ENCODE data around the gene ZNF682.
"Not testable (repeated sequence)": the region's sequence is repeated elsewhere in the genome, so short reads cannot be mapped to it uniquely, and the experiment has no call there.

The ZNF682 gene

GRCh38 chr19:20039203-20039723 lies at the start of gene ZNF682:
TSS of gene ZNF682 (minus strand) at chr19:20039505. CDS start at chr19:20039345, 160 bp downstream.
- DNase-seq, result peak; percentile 94

GRCh38 chr19:20082876-20083275 lies 43.6 kb upstream of the ZNF682 start:
- DNase-seq, result not testable (repeated sequence)

GRCh38 chr19:20082232-20082833 lies 43.0 kb upstream of the ZNF682 start:
- DNase-seq, result not testable (repeated sequence)

DNA sequence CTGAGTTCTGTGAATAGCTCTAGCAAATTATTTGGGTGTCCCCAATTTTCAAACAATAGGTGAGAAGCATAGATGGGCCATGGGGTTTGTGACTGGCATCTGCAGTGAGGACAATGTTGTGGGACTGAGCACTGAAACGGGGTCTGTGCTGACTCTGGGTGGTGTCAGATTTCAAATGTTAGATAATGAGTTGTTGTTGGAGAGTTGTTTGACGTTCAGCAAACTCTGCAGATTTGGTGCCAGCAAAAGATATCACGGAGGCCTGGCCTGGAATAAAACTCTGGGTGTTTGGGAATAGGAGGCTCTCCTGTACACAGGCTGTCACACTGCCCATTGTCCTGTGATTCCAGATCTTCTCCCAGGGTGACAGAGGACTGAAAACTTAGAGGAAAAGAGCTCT lies 41.4 kb upstream of the ZNF682 start:
- DNase-seq, result no peak

GRCh38 chr19:20079476-20079875 lies 40.2 kb upstream of the ZNF682 start:
- no peak for DNase-seq

DNA sequence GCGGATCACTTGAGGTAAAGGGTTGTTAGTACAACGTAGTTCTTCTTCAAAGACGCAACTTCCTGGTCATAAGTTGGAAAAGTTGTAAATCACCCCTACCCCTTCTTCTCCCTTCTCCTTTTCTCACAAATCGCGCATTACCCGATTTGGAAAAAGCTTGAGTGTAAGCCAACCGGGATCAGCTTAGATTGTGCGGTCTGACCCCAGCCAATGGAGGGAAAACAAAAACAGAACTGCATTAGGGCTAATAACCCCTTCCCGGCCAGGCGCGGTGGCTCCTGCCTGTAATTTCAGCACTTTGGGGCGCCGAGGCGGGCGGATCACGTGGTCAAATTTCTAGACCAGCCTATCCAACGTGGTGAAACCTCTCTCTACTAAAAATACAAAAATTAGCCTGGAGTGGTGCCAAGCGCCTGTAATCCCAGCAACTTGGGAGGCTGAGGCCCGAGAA lies 39.3 kb upstream of the ZNF682 start:
- no peak for DNase-seq

DNA sequence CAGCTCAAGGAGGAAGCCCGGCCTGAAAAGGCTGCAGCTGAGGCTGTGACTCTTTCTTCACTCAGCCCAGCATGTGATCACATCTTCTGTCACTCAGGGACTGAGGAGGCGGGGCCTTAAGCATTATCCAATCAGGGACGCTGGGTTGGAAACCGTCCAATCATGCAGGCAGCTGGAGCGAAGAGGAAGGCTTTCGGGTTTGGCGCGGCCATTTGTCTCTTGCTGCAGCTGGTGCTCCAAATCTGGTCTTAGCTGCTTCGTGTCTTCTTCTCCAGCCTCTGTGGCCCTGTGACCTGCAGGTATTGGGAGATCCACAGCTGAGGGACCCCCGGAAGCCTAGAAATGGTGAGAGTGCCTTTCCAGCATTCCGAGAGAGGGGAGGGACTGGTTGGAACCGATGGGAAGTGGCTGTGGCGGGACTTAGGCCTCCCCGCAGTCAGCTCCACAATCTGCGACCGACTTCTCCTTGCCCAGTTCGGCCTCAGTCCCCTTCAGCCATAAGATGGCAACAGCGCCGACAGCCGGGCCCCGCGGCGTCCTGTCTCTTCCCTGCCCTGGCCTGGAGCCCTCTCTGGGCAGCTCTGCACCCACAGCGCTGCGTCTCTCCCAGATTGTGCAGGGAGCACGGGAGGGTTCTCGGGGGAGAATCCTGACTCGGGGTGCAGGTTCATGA lies 38.6 kb upstream of the ZNF682 start, which contains the start of gene ZNF90:
TSS of gene ZNF90 (plus strand) at position 210 of the 673 bp plus-strand sequence. CDS start at position 343, 133 bp downstream.
- peak; percentile 77 for DNase-seq

DNA sequence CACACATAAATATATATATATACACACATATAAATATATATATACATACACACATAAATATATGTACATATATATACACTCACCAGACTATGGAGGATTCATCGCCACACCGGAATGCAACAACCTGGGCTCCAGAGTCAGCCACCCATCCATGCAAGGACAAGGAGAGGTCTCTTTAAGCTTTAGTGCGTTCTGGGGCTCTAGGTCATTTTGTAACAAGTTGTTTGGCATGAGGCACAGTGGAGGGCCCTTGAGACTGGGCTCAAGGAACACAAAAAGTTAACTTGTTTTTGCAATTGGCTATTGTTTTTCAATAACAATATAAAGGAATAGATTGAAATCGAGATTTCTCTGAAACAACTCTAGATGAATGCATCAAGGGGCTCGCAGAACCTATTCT lies 33.6 kb upstream of the ZNF682 start:
- no peak for DNase-seq

- DNase-seq, result no peak
Observed at GRCh38 chr19:20070691-20071090, 31.4 kb upstream of the ZNF682 start.

- DNase-seq, result not testable (repeated sequence)
Observed at GRCh38 chr19:20068559-20068958, 29.3 kb upstream of the ZNF682 start.

DNA sequence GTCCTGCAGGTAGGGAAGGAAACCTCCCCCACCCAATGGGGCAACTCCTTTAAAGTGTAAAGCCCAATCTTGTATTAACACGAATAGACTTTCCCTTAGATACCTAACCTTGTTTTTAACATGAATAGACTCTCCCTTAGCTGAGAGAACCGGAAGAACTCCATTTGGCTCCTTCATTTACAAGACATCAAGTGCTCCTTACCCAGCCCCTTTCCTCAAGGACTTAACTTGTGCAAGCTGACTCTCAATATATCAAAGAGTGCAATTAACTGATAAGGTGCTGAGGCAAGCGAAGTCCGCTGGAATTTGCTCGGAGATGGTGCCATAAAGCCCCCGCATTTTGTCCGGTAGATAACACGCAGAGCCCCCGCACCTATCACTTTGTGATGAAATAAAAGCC lies 28.6 kb upstream of the ZNF682 start:
- no peak for DNase-seq

DNA sequence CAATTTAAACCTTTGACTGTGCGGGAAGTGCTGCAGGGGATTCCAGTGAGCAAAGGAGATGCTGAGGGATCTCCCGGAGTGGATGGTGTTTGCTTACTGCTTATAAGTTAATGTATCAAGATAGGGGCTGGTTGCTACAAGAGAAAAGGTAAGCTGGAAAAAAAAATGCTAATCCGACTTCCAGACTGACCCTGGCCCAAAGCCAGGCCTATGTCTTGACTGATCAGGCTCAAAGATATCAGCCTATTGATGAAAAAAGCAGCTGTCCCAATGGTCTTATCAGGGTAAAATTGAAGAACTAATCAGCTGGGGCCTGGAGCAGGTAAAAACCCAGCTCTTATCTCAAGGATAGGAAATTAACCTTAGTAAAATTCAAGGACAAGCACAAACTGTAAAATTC lies 27.6 kb upstream of the ZNF682 start:
- no peak for DNase-seq

- no peak for DNase-seq
Observed at GRCh38 chr19:20060282-20060681, 21.0 kb upstream of the ZNF682 start.

- DNase-seq, result not testable (repeated sequence)
Observed at GRCh38 chr19:20058738-20059137, 19.4 kb upstream of the ZNF682 start.

GRCh38 chr19:20051841-20052768 lies 12.8 kb upstream of the ZNF682 start:
- peak; percentile 46 for DNase-seq

GRCh38 chr19:20045742-20046141 lies 6.4 kb upstream of the ZNF682 start:
- DNase-seq, result not testable (repeated sequence)

DNA sequence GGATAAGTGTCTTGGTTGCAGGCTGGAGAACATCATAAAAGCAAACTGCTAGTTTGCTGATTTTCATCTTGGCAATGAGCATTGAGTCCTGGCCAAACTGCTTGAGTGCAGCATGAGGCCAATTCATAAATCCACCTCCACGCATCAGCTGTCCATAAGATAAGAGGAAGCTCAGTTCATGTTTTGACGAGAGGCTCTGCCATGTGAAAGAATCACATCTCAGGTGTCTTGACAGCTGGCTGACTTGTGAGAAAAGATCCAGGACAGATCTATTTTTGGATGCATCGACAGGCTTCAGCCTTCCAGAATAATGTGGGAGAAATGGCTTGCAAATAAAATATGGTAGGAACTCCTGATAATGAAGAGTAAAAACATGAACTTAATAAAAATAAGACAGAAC lies 5.4 kb upstream of the ZNF682 start:
- no peak for DNase-seq

- DNase-seq, result peak; percentile 3
Observed at GRCh38 chr19:20038358-20039202, 725 bp downstream of the ZNF682 start.

- DNase-seq, result no peak
Observed at GRCh38 chr19:20035935-20036334, 3.4 kb downstream of the ZNF682 start.

DNA sequence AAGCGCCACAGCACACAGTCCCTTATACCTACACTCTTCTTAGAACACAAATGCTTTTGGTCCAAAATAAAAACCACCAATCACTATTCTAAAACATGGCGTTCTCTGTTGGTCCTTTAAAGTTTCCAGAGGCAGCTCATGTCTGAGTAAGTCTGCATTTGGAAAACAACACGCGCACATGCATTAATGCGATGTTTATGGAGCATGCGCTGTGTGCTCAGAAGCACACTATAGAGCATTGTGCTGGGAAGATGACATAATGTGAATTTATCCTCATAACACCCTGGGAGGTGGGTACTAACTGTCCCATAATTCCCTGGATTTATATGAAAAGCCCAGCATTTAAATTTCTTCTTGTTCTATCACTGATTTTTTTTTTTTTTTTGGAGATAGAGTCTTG lies 10.7 kb downstream of the ZNF682 start:
- no peak for DNase-seq

- no peak for DNase-seq
Observed at GRCh38 chr19:20005741-20006140, 33.6 kb downstream of the ZNF682 start.

GRCh38 chr19:19997656-19998268 lies 41.5 kb downstream of the ZNF682 start:
- DNase-seq, result peak; percentile 39
